ACC112 (cell line): ENCODE data around the gene KCNJ16.

Experiments used
- H2AFZ ChIP-seq: fragments of 200-600 bp; sonication (generic); one replicate; pipeline ENCODE4 v1.6.0; 2017; ENCODE audit warnings: antibody characterized with exemption, low read length; ENCODE audit not compliant: unreplicated experiment
- H3K27ac ChIP-seq: fragments of 200-600 bp; sonication (generic); 2 replicates; pipeline ENCODE4 v1.5.1; 2014; ENCODE audit warnings: low read depth, mild to moderate bottlenecking, antibody characterized with exemption, low read length, moderate library complexity
- H3K27me3 ChIP-seq: fragments of 200-600 bp; sonication (generic); 2 replicates; pipeline ENCODE4 v1.6.1; 2014; ENCODE audit warnings: mild to moderate bottlenecking, antibody characterized with exemption, low read length, moderate library complexity, mixed read lengths; ENCODE audit not compliant: insufficient read depth
- H3K36me3 ChIP-seq: fragments of 200-600 bp; sonication (generic); 2 replicates; pipeline ENCODE4 v1.6.1; 2016; ENCODE audit warnings: mild to moderate bottlenecking, antibody characterized with exemption, low read length, moderate library complexity, mixed read lengths; ENCODE audit not compliant: insufficient read depth
- H3K4me1 ChIP-seq: fragments of 200-600 bp; sonication (generic); one replicate; pipeline ENCODE4 v1.6.1; 2016; ENCODE audit warnings: low read length, mixed read lengths; ENCODE audit not compliant: insufficient read depth, unreplicated experiment, control insufficient read depth
- H3K4me3 ChIP-seq: fragments of 200-600 bp; sonication (generic); 2 replicates; pipeline ENCODE4 v1.5.1; 2014; ENCODE audit warnings: mild to moderate bottlenecking, low read depth, low read length
- H3K79me2 ChIP-seq: fragments of 200-600 bp; sonication (generic); one replicate; pipeline ENCODE4 v1.6.0; 2016; ENCODE audit warnings: low read length; ENCODE audit not compliant: control insufficient read depth, unreplicated experiment, insufficient read depth

Gene KCNJ16

DNA sequence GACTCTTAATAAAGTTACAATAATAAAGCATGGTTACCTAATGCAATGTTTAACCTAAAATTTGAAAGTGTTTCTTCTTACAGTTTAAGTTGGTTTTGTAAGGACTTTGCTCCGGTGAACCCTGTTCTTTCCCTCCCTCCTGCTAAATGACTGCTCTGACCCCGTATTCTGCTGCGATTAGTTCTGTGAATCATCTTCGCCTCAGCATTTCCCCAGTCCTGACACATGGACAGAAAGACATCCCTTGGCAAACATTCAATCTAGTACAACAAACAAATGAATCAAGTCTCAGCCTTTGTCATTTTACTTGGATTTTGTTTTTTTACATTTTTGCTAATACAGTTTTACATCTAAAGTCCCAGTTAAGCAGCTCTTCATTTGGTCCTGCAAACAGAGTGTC is 109.7 kb downstream of the KCNJ16 start:
- H3K79me2 ChIP-seq, result no peaks in the 10 kb centered on the region
- H3K27me3 ChIP-seq, result no peaks in the 10 kb centered on the region
- peaks cover 31% of the 10 kb centered on the region for H3K4me1 ChIP-seq
- H3K27ac ChIP-seq, result peak overlapping the region; percentile 35; the same call in 1 of the 2 replicates
- no peaks in the 10 kb centered on the region for H3K36me3 ChIP-seq
- no peak overlapping the region; the same call in 1 of the 2 replicates for H3K4me3 ChIP-seq
- H2AFZ ChIP-seq, result peak overlapping the region; percentile 20
